GM18519 (cell line): Measurements from ENCODE around the gene UPK3BL2.
A peak's percentile ranks its signal among the peaks of the same experiment; 100 is the strongest.
"Not testable (repeated sequence)": the region's sequence is repeated elsewhere in the genome, so short reads cannot be mapped to it uniquely, and the experiment has no call there.

Source experiments
- ATAC-seq: cut with Tn5 transposase; IDR thresholded peaks from one replicate; pipeline ENCODE4 v1.9.1; 2021; ENCODE audit warnings: mild to moderate bottlenecking, moderate library complexity; ENCODE audit not compliant: unreplicated experiment, low FRiP score

UPK3BL2 gene, protein sequence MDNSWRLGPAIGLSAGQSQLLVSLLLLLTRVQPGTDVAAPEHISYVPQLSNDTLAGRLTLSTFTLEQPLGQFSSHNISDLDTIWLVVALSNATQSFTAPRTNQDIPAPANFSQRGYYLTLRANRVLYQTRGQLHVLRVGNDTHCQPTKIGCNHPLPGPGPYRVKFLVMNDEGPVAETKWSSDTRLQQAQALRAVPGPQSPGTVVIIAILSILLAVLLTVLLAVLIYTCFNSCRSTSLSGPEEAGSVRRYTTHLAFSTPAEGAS

DNA sequence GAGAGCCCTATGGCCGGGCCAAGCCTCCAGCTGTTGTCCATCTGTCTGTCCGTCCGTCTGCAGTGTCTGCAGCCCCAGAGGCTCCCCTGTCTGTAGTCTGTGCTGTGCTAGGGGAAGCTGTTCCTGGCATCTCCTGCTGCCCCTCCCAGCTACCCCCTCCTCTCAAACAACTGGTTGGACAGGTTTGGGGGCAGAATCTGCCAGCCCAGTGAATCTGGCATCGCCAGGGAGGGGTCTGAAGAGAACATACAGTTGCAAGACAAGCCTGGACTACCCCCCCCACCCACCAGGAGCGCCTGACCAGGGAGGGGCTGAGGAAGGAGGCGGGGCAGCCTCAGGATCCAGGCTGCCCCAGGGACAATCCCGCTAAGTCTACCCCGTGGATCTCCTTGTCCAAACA lies at the start of gene UPK3BL2:
TSS of gene UPK3BL2 (minus strand) at position 101 of the 400 bp plus-strand sequence. CDS start at position 41, 60 bp downstream.
- not testable (repeated sequence) for ATAC-seq

DNA sequence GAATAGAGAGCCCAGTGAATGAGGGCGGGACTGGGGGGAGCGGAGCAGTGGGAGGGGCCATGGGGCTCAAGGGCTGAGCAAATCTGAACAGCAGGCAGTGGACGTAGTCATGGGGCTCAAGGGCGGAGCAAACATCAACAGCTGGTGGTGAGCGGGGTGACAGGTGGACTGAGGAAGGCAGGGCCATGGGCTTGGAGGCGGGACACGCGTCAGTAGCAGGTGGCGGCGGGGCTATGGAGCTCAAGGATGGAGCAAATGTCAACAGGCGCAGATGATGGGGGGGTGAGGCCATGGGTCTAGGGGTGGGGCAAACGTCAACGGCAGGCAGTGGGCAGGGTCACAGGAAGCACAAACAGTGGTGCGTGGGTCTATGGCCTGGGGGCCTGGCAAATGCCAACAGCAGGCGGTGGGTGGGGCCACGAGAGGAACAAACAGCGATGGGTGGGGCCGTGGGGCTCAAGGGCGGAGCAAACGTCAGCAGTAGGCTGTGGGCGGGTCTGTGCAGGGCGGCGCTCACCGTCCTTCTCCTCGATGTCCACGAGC lies 49.1 kb upstream of the UPK3BL2 start:
- peak; percentile 31 for ATAC-seq

DNA sequence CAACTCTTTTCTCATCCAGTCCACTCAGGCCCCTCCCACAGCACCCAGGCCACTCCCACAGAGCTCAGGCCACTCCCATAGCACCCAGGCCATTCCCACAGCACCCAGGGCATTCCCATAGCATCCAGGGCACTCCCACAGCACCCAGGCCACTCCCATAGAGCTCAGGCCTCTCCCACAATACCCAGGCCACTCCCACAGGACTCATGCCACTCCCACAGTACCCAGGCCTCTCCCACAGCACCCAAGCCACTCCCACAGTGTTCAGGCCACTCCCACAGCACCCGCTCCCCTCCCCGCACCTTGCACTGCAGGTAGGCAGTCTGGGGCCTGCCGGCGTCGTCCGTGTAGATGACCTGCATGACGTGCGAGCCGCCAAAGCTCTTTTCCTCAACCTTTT lies 46.4 kb upstream of the UPK3BL2 start:
- peak; percentile 35 for ATAC-seq

DNA sequence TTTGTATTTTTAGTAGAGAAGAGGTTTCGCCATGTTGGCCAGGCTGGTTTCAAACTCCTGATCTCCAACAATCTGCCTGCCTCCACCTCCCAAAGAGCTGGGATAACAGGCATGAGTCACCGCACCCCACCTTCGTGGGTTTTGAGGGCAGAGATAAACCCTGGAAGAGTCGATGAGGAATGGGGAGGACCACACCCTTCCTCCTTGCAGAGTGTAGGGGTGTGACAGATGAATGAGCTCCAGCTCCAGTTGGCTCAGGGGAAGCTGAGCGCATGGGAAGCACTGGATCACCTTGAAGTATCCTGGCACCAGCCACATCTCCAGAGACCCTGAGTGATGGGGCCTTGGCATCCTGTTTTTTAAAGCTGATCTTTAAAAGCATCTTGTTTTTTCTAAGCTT lies 40.0 kb upstream of the UPK3BL2 start:
- not testable (repeated sequence) for ATAC-seq

DNA sequence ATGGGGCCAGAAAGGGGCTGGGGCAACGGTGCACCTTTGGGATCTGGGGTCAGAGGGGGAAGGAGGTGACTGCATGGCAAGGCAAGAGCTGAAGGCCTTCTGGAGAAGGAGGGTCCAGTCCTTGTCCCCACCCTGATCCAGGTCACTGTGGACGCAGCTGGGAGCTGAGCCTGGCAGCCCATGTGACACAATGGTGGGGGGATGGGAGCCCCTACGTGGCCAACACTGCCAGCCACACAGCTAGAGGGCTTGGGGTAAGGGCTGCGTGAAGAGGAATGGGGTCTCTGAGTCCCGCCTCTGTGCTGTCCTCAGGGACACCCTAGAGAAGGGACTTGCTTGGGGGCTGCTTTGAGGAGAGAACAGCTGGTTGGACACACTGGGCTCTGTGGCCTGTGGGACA lies 38.2 kb upstream of the UPK3BL2 start:
- not testable (repeated sequence) for ATAC-seq

DNA sequence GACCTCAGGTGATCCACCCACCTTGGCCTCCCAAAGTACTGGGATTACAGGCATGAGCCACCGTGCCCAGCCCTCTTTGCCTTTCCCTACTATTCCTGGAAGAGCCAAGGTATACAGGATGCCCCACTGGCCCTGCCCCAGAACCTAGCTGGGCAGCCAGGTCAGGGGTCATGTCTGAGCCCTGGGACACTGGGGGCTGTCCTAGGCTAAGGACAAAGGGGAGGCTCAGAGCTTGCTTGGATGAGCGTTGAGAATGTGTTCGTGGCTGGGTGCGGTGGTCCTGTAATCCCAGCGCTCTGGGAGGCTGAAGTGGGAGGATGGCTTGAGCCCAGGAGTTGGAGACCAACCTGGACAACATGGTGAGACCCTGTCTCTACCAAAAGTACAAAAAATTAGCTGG lies 35.0 kb upstream of the UPK3BL2 start:
- not testable (repeated sequence) for ATAC-seq

DNA sequence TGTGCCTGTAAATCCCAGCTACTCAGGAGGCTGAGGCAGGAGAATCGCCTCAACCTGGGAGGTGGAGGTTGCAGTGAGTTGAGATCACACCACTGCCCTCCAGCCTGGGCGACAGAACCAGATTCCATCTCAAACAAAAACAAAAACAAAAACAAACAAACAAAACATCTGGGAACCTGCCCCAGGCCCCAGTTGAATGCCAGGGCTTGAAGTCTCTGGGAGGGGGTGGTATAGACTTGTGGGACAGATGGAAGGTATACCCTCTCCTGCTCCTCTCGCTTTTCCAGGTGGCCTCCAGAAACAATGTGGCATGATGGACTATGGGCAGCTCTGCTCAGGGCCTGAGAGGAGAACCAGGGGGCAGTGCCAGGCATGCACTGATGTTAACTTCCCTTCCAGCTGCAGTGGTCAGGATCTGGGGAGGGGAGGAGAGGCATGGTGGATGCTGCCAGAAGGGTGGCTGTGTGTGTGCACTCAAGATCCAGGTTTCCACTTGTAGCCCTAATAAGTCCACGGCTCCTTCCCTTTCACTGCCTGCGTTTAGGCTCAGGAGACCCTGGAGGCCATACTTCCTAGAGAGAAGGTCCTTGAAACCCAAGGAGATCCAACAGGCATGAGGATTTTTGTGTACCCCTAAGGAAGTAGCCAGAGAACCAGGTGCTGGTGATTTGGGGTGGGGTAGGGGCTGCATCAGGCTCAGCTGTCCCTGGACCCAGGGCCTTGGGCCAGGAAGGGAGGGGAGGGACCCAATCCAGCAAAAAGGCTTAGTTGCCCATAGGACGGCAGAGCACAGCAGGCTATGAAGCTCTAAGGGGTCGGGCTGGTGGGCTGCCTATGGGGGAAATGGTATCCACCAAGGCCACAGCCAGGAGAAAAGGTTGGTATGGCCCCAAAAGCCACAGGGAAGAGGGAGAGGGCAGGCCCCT lies 34.1 kb upstream of the UPK3BL2 start:
- ATAC-seq: not testable (repeated sequence)

DNA sequence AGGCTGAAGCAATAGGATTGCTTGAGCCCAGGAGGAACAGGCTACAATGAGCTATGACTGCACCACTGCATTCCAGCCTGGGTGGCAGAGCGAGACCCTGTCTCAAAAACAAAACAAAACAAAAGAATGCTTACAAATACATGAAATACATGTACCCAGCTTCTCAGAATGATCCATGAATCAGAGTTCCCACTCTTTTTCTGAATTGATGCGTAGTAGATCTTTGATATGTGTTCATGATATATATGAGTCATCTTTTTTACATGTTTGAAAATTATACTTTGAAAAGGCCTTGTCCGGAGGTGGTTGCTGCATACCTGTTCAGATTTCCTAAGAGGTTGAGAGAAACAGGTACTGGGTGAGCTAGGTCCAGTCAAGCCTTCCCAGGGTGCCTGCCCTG lies 32.9 kb upstream of the UPK3BL2 start:
- ATAC-seq: not testable (repeated sequence)

DNA sequence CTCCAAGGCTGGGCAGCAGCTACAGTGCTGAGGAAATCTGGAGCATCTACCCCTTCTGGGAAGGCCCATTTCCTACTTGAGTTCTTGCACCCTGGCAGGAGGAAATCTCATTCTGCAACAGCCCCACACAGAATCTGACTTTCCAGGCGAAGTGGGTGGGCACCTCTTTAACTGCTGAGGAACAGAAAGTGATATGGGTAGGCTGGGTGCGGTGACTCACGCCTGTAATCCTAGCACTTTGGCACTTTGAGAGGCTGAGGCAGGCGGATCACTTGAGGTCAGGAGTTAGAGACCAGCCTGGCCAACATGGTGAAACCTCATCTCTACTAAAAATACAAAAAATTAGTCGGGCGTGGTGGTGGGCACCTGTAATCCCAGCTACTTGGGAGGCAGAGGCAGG lies 31.1 kb upstream of the UPK3BL2 start:
- not testable (repeated sequence) for ATAC-seq

DNA sequence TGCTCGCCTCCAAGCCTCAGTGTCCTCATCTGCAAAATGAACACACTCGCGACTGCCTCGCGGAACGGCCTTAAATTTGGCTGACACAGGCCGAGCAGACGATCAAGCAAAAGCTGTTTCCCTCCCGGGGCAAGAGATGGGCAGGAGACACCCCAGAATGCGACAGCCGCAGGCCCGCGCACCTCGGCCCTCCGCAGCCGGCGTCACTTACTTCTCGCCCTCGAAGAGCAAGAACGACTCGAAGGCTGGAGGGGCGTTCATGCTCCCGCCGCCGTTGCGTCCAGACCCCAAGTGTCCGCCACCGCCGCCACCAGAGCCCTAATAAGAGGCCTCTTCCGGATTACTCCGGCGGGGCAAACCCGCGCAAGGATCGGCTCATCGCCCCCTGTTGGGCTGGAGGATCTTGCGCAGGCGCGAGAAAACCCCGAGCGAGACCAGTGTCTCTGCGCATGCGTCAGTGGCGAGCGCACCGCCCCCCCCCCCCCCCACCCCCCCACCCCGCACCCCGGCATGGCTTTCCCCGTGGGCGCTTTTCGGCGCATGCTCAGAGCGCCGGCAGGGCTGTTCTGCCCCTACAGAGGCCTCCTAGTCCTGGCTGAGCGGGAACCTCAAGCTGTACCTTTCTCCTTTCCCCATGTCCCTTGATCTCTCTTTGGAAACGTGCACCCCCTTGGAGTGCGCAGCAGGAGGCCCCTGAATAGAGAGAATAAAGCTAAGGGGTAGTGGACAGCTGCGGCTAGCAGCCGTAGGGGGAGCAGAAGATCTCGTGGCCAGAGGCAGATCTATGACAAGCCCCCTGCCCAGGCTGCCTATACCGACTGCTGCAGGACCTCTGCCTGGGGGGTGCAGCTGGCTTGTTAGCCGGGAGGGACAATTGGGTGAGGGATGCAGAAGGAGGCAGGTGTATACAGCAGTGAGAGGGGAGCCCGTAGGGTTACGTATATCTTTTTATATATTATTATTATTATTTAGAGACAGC lies 29.1 kb upstream of the UPK3BL2 start, which contains the start of gene POLR2J3:
TSS of gene POLR2J3 (minus strand) at position 323 of the 979 bp plus-strand sequence. CDS start at position 261, 62 bp downstream.
- peak; percentile 80 for ATAC-seq

DNA sequence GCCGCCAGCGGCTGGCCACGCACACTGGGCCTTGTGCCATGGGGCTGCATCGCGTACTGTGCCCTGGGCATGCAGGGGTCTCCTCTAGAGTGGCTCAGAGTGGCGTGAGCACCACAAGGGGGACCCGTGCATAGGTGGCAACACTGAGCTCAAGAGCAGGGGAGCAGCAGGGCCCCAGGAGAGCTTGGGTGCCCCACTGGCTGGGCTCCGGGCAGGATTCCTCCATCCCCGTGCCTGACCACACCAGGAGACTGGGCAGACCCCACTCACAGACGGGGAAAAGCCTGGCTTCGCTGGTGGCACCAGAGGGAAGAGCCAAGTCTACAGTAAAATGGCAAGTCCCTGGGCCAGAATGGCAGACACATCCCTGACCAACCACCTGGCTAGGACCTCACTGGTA lies 25.1 kb upstream of the UPK3BL2 start:
- not testable (repeated sequence) for ATAC-seq

DNA sequence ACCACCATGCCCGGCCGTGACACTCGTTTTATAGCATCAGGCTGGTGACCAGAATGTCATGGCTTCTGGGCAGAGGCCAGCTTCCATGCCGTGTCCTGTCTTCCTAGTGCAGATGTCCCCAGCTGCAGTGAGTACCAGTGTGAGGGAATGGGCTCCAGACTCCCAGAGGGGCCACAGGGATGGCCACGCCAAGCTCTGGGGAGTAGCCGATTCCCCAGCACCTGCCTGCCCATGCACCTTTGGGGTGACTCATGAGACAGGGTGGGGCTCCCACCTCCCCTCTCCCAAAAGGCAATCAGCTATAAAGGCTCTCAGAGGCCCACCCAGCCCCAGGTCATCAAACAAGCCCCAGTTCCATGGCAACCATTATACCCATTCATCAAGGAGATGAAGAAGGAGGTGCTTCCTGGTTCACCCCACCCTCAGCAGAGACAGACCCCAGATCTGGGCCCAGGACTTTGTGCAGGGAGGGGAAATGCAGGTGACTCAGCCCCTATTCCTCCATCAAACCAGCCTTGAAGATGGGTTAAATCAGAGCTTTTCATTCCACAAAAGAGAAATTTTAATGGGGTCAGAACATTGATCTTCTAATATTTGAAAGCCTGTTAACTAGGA lies 7.4 kb upstream of the UPK3BL2 start, which contains the start of gene SPDYE2:
TSS of gene SPDYE2 (plus strand) at position 419 of the 615 bp plus-strand sequence. CDS start 2,030 bp downstream, outside the sequence.
- ATAC-seq: not testable (repeated sequence)

DNA sequence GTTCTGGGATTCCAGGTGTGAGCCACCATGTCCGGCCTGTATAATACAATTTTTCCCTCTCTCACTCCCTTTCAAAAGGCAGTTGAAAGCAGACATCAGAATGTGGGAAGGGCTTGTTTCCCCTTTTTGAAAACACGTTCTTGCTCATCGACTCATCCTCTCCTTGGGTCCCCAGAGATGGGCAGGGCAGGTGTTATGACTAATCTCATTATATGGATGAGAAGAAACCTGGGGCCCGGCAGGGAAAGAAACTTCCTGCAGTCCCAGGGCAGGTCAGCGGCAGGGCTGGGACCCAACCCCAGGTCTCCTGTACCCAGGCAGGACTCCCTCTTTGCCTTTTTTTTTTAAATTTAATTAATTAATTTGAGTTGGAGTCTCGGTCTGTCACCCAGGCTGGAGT lies 2.9 kb upstream of the UPK3BL2 start:
- ATAC-seq: peak; percentile 78

DNA sequence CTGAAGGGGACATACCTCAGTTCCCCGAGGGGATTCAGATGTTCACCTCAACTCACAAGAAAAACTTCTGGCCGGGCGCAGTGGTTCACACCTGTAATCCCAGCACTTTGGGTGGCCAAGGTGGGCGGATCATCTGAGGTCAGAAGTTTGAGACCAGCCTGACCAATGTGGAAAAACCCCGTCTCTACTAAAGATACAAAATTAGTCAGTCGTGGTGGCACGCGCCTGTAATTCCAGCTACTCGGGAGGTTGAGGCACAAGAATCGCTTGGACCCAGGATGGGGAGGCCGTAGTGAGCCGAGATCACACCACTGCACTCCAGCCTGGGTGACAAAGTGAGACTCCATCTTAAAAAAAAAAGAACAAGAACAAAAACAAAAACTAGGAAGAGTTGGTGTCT lies 1.8 kb upstream of the UPK3BL2 start:
- ATAC-seq: not testable (repeated sequence)

DNA sequence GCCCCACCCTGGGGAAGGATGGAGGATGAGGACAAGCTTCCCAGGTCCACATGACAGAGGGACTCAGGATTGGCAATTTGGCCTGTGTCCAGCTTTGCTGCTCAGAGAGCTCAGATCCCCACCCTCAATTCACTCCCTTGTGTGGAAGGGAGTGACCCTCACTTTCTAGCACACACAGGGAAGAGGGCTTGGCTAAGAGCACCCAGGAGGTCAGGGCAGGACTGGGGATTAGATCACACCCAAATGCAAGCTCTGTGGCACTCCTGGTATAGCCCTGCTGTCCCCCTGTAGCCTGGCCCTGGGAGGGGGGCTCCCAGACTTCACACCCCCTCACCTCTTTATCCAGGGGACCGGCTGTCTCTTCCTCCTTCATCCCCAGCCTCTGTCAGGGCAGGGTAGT lies 876 bp upstream of the UPK3BL2 start:
- not testable (repeated sequence) for ATAC-seq

DNA sequence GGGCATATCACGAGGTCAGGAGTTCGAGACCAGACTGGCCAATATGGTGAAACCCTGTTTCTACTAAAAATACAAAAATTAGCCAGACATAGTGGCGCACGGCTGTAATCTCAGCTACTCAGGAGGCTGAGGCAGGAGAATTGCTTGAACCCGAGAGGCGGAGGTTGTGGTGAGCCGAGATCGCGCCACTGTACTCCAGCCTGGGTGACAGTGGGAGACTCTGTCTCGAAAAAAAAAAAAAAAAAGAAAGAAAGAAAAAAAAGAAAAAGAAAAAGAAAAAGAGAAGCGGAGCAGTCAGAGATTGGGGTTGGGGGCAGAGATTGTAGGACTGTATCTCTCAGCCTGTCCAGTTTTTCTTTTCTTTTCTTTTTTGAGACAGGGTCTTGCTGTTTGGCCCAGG lies 725 bp downstream of the UPK3BL2 start:
- not testable (repeated sequence) for ATAC-seq

DNA sequence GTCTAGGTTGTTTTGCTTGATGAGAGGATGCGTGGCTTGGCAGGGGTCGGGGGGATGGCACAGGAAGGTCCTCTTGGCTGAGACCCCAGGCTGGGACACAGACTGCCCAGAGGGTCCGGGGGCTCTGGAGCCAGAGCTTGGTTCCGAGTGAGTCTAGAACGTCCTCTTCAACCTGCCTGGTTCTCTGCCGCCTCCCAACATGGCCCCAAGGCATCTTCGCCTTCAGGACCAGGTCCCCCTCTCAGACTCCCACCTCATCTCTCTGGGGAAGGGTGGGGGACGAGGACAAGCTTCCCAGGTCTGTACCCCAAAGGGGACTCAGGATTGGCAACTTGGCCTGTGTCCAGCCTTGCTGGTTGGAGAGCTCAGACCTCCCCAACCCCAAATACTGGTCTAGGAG lies 1.4 kb downstream of the UPK3BL2 start:
- not testable (repeated sequence) for ATAC-seq

DNA sequence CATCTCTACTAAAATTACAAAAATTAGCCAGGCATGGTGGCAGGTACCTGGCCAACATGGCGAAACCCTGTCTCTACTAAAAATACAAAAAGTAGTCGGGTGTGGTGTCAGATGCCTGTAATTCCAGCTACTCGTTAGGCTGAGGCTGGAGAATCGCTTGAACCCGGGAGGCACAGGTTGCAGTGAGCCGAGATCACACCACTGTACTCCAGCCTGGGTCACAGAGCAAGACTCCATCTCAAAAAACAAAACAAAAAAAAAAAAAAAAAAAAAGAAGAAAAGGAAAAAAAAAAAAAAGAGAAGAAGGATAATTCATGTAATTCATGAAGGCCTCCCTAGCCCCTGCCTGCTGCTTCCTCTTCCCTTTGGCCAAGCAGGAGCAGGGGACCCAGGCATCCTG lies 2.9 kb downstream of the UPK3BL2 start:
- not testable (repeated sequence) for ATAC-seq

DNA sequence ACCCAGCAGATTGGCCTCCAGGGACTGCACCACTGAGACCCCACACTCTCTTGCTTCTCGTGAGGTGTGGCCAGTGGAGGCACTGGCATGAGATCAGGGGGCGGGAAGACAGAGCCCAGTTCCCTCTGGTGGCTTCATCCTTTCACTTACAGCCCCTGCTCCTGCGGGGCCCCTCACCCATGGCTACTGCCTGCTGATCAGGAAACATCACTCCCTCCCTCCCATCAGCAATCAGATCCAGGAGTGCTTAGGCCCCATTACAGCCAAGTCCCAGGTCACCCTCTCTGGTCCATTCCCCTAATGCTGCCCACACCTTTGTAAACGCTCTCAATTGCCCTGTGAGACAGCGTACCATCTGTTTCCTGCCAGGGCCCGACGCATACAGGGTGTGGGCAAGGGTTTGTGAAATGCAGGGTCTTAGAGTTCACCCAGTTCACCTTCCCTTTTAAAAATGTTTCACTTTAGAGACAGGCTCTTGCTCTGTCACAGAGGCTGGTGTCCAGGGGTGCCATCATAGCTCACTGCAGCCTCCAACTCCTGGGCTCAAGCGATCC lies 8.4 kb downstream of the UPK3BL2 start:
- not testable (repeated sequence) for ATAC-seq
